ENCODE measurements around the gene BBS9. TPM values are rescaled to one million over a fixed set of nuclear protein-coding genes. Genes with fewer than 3 reads are reported as not detected.

The BBS9 gene
- 66.1 and 69.6 TPM in 2 replicates for total RNA-seq (2014; rRNA removed; shearing (Covaris generic))
- polyA plus RNA-seq (2016; fragmentation: Nextera tagmentation; extraction: Ambion mirVana) = 21.9 and 27.2 TPM in 2 replicates
- long read RNA-seq, partial matches to known transcripts = 2 of 7 reads
- long read RNA-seq, other reads (novel, unspliced or antisense) = 4 of 7 reads

DNA sequence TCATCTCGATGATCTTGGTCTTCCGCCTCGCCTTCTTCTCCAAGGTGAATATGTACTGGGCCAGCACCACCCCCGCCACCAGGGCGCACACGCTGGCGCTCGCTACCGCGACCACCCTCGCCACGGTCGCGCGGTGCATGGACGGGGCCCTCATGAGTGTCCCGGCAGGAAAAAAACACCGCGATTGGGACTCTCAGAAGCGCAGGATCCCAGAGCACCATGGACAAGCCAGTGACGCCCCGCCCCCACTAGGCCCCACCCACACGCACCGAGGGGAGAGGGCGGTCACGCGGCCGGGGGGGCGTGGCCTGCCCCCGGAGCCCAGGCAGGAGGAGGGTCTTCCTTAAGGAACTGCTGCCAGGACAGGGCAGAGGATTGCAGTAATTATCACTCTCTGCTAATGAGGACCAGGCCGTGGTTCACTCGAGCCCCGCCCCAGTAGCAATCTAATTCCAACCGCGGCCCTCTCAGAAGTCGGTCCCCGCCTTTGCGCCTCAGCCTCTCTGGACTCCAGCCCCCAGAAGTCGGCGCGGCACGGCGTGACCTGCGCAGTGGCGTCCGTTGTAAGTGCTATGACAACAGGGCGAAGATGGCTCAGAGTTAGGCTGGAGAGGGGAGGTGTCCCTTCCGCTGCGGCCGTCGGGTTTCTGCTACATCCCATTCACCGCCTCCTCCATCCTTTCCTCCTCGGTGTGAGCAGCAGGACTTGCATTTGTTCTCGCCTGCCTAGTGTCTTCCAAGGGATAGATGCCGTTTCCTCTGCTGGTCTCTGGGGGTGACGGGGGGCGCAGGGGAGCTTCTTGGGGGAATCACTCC lies at the start of gene BBS9:
Gene BBS9 (plus strand): TSS at position 575 of the 816 bp plus-strand sequence. CDS start 16,689 bp downstream, outside the sequence.
- H3K4me2 ChIP-seq = peak within 1 kb of the TSS; percentile 91
- no peaks in the 10 kb centered on the region for H3F3A ChIP-seq (replicated peaks; ENCODE audit: low read depth)
- H3K4me3 ChIP-seq = peak within 1 kb of the TSS; percentile 76
- TF ChIP-seq POLR2AphosphoS5 (IDR thresholded peaks at IDR 0.05; ENCODE audit: low read depth) (peak; percentile 67), CREB1 (CRISPR knock-in tag; IDR thresholded peaks at IDR 0.05; ENCODE audit: low read depth) (0 out of 2 replicates have a peak, but pooled peaks have one; percentile 16), JUNB (IDR thresholded peaks at IDR 0.05; ENCODE audit: unreplicated experiment) (no peak)
- TF ChIP-seq, protein P1, sequence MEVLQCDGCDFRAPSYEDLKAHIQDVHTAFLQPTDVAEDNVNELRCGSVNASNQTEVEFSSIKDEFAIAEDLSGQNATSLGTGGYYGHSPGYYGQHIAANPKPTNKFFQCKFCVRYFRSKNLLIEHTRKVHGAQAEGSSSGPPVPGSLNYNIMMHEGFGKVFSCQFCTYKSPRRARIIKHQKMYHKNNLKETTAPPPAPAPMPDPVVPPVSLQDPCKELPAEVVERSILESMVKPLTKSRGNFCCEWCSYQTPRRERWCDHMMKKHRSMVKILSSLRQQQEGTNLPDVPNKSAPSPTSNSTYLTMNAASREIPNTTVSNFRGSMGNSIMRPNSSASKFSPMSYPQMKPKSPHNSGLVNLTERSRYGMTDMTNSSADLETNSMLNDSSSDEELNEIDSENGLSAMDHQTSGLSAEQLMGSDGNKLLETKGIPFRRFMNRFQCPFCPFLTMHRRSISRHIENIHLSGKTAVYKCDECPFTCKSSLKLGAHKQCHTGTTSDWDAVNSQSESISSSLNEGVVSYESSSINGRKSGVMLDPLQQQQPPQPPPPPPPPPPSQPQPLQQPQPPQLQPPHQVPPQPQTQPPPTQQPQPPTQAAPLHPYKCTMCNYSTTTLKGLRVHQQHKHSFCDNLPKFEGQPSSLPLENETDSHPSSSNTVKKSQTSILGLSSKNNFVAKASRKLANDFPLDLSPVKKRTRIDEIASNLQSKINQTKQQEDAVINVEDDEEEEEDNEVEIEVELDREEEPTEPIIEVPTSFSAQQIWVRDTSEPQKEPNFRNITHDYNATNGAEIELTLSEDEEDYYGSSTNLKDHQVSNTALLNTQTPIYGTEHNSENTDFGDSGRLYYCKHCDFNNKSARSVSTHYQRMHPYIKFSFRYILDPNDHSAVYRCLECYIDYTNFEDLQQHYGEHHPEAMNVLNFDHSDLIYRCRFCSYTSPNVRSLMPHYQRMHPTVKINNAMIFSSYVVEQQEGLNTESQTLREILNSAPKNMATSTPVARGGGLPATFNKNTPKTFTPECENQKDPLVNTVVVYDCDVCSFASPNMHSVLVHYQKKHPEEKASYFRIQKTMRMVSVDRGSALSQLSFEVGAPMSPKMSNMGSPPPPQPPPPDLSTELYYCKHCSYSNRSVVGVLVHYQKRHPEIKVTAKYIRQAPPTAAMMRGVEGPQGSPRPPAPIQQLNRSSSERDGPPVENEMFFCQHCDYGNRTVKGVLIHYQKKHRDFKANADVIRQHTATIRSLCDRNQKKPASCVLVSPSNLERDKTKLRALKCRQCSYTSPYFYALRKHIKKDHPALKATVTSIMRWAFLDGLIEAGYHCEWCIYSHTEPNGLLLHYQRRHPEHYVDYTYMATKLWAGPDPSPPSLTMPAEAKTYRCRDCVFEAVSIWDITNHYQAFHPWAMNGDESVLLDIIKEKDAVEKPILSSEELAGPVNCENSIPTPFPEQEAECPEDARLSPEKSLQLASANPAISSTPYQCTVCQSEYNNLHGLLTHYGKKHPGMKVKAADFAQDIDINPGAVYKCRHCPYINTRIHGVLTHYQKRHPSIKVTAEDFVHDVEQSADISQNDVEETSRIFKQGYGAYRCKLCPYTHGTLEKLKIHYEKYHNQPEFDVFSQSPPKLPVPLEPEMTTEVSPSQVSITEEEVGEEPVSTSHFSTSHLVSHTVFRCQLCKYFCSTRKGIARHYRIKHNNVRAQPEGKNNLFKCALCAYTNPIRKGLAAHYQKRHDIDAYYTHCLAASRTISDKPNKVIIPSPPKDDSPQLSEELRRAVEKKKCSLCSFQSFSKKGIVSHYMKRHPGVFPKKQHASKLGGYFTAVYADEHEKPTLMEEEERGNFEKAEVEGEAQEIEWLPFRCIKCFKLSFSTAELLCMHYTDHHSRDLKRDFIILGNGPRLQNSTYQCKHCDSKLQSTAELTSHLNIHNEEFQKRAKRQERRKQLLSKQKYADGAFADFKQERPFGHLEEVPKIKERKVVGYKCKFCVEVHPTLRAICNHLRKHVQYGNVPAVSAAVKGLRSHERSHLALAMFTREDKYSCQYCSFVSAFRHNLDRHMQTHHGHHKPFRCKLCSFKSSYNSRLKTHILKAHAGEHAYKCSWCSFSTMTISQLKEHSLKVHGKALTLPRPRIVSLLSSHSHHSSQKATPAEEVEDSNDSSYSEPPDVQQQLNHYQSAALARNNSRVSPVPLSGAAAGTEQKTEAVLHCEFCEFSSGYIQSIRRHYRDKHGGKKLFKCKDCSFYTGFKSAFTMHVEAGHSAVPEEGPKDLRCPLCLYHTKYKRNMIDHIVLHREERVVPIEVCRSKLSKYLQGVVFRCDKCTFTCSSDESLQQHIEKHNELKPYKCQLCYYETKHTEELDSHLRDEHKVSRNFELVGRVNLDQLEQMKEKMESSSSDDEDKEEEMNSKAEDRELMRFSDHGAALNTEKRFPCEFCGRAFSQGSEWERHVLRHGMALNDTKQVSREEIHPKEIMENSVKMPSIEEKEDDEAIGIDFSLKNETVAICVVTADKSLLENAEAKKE (CRISPR knock-in tag; IDR thresholded peaks at IDR 0.05) = no peak
- TF ChIP-seq, protein P2, sequence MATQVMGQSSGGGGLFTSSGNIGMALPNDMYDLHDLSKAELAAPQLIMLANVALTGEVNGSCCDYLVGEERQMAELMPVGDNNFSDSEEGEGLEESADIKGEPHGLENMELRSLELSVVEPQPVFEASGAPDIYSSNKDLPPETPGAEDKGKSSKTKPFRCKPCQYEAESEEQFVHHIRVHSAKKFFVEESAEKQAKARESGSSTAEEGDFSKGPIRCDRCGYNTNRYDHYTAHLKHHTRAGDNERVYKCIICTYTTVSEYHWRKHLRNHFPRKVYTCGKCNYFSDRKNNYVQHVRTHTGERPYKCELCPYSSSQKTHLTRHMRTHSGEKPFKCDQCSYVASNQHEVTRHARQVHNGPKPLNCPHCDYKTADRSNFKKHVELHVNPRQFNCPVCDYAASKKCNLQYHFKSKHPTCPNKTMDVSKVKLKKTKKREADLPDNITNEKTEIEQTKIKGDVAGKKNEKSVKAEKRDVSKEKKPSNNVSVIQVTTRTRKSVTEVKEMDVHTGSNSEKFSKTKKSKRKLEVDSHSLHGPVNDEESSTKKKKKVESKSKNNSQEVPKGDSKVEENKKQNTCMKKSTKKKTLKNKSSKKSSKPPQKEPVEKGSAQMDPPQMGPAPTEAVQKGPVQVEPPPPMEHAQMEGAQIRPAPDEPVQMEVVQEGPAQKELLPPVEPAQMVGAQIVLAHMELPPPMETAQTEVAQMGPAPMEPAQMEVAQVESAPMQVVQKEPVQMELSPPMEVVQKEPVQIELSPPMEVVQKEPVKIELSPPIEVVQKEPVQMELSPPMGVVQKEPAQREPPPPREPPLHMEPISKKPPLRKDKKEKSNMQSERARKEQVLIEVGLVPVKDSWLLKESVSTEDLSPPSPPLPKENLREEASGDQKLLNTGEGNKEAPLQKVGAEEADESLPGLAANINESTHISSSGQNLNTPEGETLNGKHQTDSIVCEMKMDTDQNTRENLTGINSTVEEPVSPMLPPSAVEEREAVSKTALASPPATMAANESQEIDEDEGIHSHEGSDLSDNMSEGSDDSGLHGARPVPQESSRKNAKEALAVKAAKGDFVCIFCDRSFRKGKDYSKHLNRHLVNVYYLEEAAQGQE (IDR thresholded peaks at IDR 0.05; ENCODE audit: unreplicated experiment) = no peak
- TF ChIP-seq, protein P3, sequence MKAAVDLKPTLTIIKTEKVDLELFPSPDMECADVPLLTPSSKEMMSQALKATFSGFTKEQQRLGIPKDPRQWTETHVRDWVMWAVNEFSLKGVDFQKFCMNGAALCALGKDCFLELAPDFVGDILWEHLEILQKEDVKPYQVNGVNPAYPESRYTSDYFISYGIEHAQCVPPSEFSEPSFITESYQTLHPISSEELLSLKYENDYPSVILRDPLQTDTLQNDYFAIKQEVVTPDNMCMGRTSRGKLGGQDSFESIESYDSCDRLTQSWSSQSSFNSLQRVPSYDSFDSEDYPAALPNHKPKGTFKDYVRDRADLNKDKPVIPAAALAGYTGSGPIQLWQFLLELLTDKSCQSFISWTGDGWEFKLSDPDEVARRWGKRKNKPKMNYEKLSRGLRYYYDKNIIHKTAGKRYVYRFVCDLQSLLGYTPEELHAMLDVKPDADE (IDR thresholded peaks at IDR 0.05) = peak; percentile 82
- no peaks in the 10 kb centered on the region for H3K9me2 ChIP-seq (ENCODE audit: insufficient read depth)
- H3K36me3 ChIP-seq (ENCODE audit: insufficient read depth) = no peaks in the 10 kb centered on the region
- no peak within 1 kb of the TSS for H3K27ac ChIP-seq (ENCODE audit: low read depth)
- peak within 1 kb of the TSS; percentile 99 for H2AFZ ChIP-seq
- peak within 1 kb of the TSS; percentile 91 for H3K27ac Mint-ChIP-seq
- no peaks in the 10 kb centered on the region for H3K79me2 ChIP-seq (replicated peaks; ENCODE audit: insufficient read depth)
- H3K27me3 Mint-ChIP-seq (ENCODE audit: insufficient read depth, low read depth, poor library complexity) = no peaks in the 10 kb centered on the region
- peaks cover 8% of the 10 kb centered on the region for H3K4me1 Mint-ChIP-seq
- H3K4me1 ChIP-seq (ENCODE audit: insufficient read depth) = peaks cover 6% of the 10 kb centered on the region; the same call in 1 of the 2 replicates
- DNase-seq (ENCODE audit: low spot score) (peak; percentile 97), ATAC-seq (peak; percentile 99)
- no peaks in the 10 kb centered on the region for H3K9me3 Mint-ChIP-seq
- no peaks in the 10 kb centered on the region for H3K27me3 ChIP-seq (ENCODE audit: insufficient read depth)
- H3K36me3 Mint-ChIP-seq (ENCODE audit: low read depth) = no peaks in the 10 kb centered on the region
- H3K4me3 Mint-ChIP-seq = peak within 1 kb of the TSS; percentile 98
- no peaks in the 10 kb centered on the region for H4K20me1 ChIP-seq (replicated peaks; ENCODE audit: insufficient read depth)

Measured in GM23338 (cell line).